T-cell (primary cell): Measurements from ENCODE around the gene OCIAD2. TPM values are rescaled to one million over a fixed set of nuclear protein-coding genes. Genes with fewer than 3 reads are reported as not detected.

Source experiments
- ATAC-seq, 4 experiments: fragments of 200-7000 bp in 3 of 4; fragments of 150-1000 bp in 1 of 4; cut with Tn5 transposase; replicated peaks in 1 of 4; 1 replicate in 3 of 4; 2 replicates in 1 of 4; pipeline ENCODE4 v1.10.0; 2021; ENCODE audit warnings: moderate library complexity in 3 of 4, mild to moderate bottlenecking in 2 of 4, moderate number of reproducible peaks in 1 of 4
- CTCF ChIA-PET, 2 donors: fragments of 300-600 bp; sonication (Branson Sonifier 250); formaldehyde crosslinking; loops; one replicate each; lab custom pipeline; 2022; ENCODE audit warnings: antibody characterized with exemption in 2 of 2; lab: Charles Lee
- POLR2A ChIA-PET, 2 donors: fragments of 300-600 bp; sonication (Branson Sonifier 250); formaldehyde crosslinking; loops; one replicate each; lab custom pipeline; 2022; ENCODE audit warnings: antibody characterized with exemption in 2 of 2; lab: Charles Lee
- DNase-seq, 35 experiments: peaks; one replicate each; pipeline versions ENCODE4 v3.0.0 to v3.0.0-alpha.2; 2013 to 2023
- H3K27ac ChIP-seq: one replicate; pipeline ENCODE4 v1.5.1; 2013; ENCODE audit warnings: low read length
- H3K27me3 ChIP-seq, 2 experiments: replicated peaks in 1 of 2; 1 replicate in 1 of 2; 2 replicates in 1 of 2; pipeline versions ENCODE4 v1.6.1 to v1.7.0; 2013; ENCODE audit warnings: low read length in 1 of 2, mixed read lengths in 1 of 2; ENCODE audit not compliant: control insufficient read depth in 2 of 2, insufficient read depth in 2 of 2; ENCODE audit errors: extremely low read depth in 1 of 2
- H3K36me3 ChIP-seq, 2 donors: 1 replicate in 1 of 2; 2 replicates in 1 of 2; pipeline versions ENCODE4 v1.6.1 to v1.7.0; 2013; ENCODE audit warnings: low read length in 1 of 2; ENCODE audit not compliant: control insufficient read depth in 2 of 2, insufficient read depth in 1 of 2; ENCODE audit errors: extremely low read depth in 1 of 2
- H3K4me1 ChIP-seq, 2 experiments: 1 replicate in 1 of 2; 2 replicates in 1 of 2; pipeline versions ENCODE4 v1.6.1 to v1.7.0; 2013; ENCODE audit warnings: low read length in 2 of 2, mixed read lengths in 1 of 2; ENCODE audit not compliant: insufficient read depth in 2 of 2, control insufficient read depth in 1 of 2; ENCODE audit errors: extremely low read depth in 1 of 2
- H3K4me3 ChIP-seq, 2 donors: 1 replicate in 1 of 2; 2 replicates in 1 of 2; pipeline versions ENCODE4 v1.5.1 to v1.7.0; 2013; ENCODE audit warnings: mild to moderate bottlenecking in 2 of 2, low read length in 1 of 2, moderate library complexity in 1 of 2; ENCODE audit not compliant: control insufficient read depth in 1 of 2; ENCODE audit errors: extremely low read depth in 1 of 2
- H3K9me3 ChIP-seq: 2 replicates; pipeline ENCODE4 v1.7.0; 2013
- H3K27ac Mint-ChIP-seq, 2 donors: one replicate each; pipeline ENCODE4 v1.8.0; 2020 to 2021; ENCODE audit warnings: mild to moderate bottlenecking in 2 of 2, mixed read lengths in 2 of 2
- H3K27me3 Mint-ChIP-seq, 2 donors: one replicate each; pipeline ENCODE4 v1.8.0; 2021 to 2022; ENCODE audit warnings: mixed read lengths in 2 of 2
- H3K36me3 Mint-ChIP-seq: one replicate; pipeline ENCODE4 v1.8.0; 2021; ENCODE audit warnings: mixed read lengths
- H3K4me1 Mint-ChIP-seq, 3 donors: one replicate each; pipeline ENCODE4 v1.8.0; 2020 to 2022; ENCODE audit warnings: mixed read lengths in 3 of 3, mild to moderate bottlenecking in 1 of 3
- H3K4me3 Mint-ChIP-seq, 3 donors: one replicate each; pipeline ENCODE4 v1.8.0; 2020 to 2022; ENCODE audit warnings: mild to moderate bottlenecking in 3 of 3, mixed read lengths in 3 of 3, moderate library complexity in 3 of 3
- H3K9me3 Mint-ChIP-seq, 3 donors: one replicate each; pipeline ENCODE4 v1.8.0; 2020 to 2022; ENCODE audit warnings: mixed read lengths in 3 of 3
- WGBS: methylation state at CpG from one replicate; pipeline ENCODE4 v1.1.5; 2013; ENCODE audit warnings: missing lambda C conversion rate; ENCODE audit not compliant: insufficient coverage; 5-methylcytosine and 5-hydroxymethylcytosine counted together
- total RNA-seq, 35 experiments: library from RNA in 6 of 35; stranded (reverse) in 6 of 35; fragments of 120-200 nt in 1 of 35; gene quantifications; one replicate each; pipeline versions ENCODE4 v1.2.1 to v1.2.4 and lab custom pipeline; 2013 to 2026

Gene OCIAD2
- total RNA-seq, 5 donors from 2014 or later (not counting 1 experiment from before 2014, with no cell fraction given) = 54.0 to 150 (median 113) TPM

DNA sequence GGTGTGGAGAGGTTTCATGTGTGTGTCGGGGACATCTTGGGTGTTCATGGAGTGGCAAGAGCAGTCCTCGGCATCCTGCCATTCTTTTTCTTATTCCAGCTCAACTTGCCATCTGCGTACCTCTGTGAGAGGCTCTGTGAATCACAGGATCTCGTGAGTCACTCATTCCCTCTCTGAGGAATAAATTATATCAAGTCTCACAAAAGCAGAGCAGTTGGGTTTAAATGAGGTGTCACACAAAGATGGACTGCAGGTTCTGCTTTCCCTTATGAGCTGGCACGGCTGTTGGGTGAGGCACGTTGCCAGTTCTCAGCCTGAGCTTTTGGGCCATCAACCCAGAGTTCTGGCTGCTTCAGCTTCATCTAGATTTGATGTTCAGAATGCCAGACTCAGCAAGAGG, 6.8 kb upstream of the OCIAD2 start:
- WGBS = 66% methylated on average over 2 of the region's 6 CpGs
- CTCF ChIA-PET = no interaction called here

DNA sequence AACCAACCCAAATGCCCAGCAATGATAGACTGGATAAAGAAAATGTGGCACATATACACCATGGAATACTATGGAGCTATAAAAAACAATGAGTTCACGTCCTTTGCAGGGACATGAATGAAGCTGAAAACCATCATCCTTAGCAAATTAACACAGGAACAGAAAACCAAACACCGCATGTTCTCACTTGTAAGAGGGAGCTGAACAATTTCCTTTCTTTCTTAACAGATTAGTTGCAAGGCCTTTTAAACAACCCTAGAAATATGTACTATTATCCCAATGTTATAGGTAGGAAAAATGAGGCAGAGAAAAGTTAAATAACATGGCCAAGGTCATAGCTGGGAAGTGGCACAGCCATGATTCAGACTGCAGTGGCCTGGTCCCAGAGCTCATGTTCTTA, 5.8 kb upstream of the OCIAD2 start:
- no peak overlapping the region for H3K27ac Mint-ChIP-seq
- ATAC-seq = no peak
- no peaks in the 10 kb centered on the region for H3K9me3 Mint-ChIP-seq
- H3K27me3 Mint-ChIP-seq = no peaks in the 10 kb centered on the region
- H3K4me3 ChIP-seq = no peak overlapping the region
- H3K9me3 ChIP-seq = no peaks in the 10 kb centered on the region
- H3K27ac ChIP-seq = no peak overlapping the region
- H3K4me1 ChIP-seq = peaks cover 2 to 3% of the 10 kb centered on the region in 2 experiments
- H3K4me1 Mint-ChIP-seq = peaks cover 7 to 15% (median 12%) of the 10 kb centered on the region in 3 donors
- H3K27me3 ChIP-seq = no peaks in the 10 kb centered on the region
- ChIA-PET CTCF (no interaction called here), POLR2A (interaction anchor here in 1 of 2 donors (0.9 kb wide), 1 partner anchor 33 kb away, joined by 3 read pairs; no protein-coding TSS in a partner anchor)
- no peak for DNase-seq
- no peak overlapping the region for H3K4me3 Mint-ChIP-seq
- WGBS = no CpG with 5 or more reads among the region's 2 CpGs
- no peaks in the 10 kb centered on the region for H3K36me3 Mint-ChIP-seq
- H3K36me3 ChIP-seq = no peaks in the 10 kb centered on the region

More for the DNA sequence above, 6.8 kb upstream of the OCIAD2 start:
- H3K27ac Mint-ChIP-seq = no peak overlapping the region
- Histone ChIP-seq H3K4me1 (peaks cover 0 to 3% of the 10 kb centered on the region in 2 experiments), H3K36me3 (no peaks in the 10 kb centered on the region), H3K4me3 (no peak overlapping the region), H3K27me3 (no peaks in the 10 kb centered on the region), H3K27ac (no peak overlapping the region), H3K9me3 (no peaks in the 10 kb centered on the region)
- no peaks in the 10 kb centered on the region for H3K27me3 Mint-ChIP-seq
- no peak overlapping the region for H3K4me3 Mint-ChIP-seq
- DNase-seq (no peak), ATAC-seq (no peak)
- peaks cover 6 to 11% (median 10%) of the 10 kb centered on the region in 3 donors for H3K4me1 Mint-ChIP-seq
- no peaks in the 10 kb centered on the region for H3K9me3 Mint-ChIP-seq
- POLR2A ChIA-PET = no interaction called here
- H3K36me3 Mint-ChIP-seq = no peaks in the 10 kb centered on the region

- DNase-seq (no peak), ATAC-seq (no peak)
- CTCF ChIA-PET = interaction anchor here in 1 of 2 donors (0.8 kb wide), 1 partner anchor 172 kb away, joined by 3 read pairs; no protein-coding TSS in a partner anchor
- Mint-ChIP-seq H3K9me3 (no peaks in the 10 kb centered on the region), H3K27ac (no peak overlapping the region), H3K4me3 (no peak overlapping the region), H3K36me3 (no peaks in the 10 kb centered on the region), H3K27me3 (no peaks in the 10 kb centered on the region), H3K4me1 (peaks cover 21 to 26% (median 25%) of the 10 kb centered on the region in 3 donors)
- Histone ChIP-seq H3K36me3 (no peaks in the 10 kb centered on the region), H3K27ac (no peak overlapping the region), H3K9me3 (no peaks in the 10 kb centered on the region), H3K4me3 (no peak overlapping the region), H3K4me1 (peaks cover 0 to 17% of the 10 kb centered on the region in 2 experiments), H3K27me3 (no peaks in the 10 kb centered on the region)
- POLR2A ChIA-PET = no interaction called here
Observed at GRCh38 chr4:48910511-48910910, 3.9 kb upstream of the OCIAD2 start.

DNA sequence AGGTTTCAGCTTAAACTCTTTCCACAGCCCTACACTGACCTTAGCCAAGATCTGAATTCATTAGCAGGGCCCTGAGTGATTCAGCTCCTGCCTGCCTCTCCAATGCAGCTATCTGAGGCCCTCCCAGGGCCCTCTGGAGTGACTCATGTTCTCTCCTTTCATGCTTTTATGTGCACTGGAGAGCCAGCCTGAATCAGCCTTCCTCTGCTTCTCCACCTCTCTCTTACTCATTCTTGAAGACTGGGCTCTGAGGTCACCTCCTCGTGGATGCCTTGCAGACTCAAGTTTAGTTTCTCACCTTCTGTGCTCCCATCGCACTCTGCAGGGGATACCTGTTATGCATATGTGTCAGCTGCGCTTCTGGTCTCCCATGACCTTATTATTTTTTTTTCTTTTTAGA, 3.1 kb upstream of the OCIAD2 start:
- ChIA-PET POLR2A (no interaction called here), CTCF (interaction anchor here in 1 of 2 donors (0.6 kb wide), 1 partner anchor 13 kb away, joined by 3 read pairs; no protein-coding TSS in a partner anchor)
- no peak overlapping the region for H3K4me3 ChIP-seq
- no peaks in the 10 kb centered on the region for H3K9me3 ChIP-seq
- no peak overlapping the region for H3K4me3 Mint-ChIP-seq
- peaks cover 29 to 34% (median 33%) of the 10 kb centered on the region in 3 donors for H3K4me1 Mint-ChIP-seq
- no peaks in the 10 kb centered on the region for H3K9me3 Mint-ChIP-seq
- peak in 3 of 4 experiments; percentile 32 to 55 (median 40) for ATAC-seq
- no peak overlapping the region for H3K27ac ChIP-seq
- H3K4me1 ChIP-seq = peaks cover 4 to 24% of the 10 kb centered on the region in 2 experiments
- peaks cover 6% of the 10 kb centered on the region for H3K36me3 Mint-ChIP-seq
- no peaks in the 10 kb centered on the region for H3K36me3 ChIP-seq
- DNase-seq = peak in 1 of 35 experiments; percentile 18
- 0% methylated on average over 1 of the region's 3 CpGs for WGBS
- H3K27ac Mint-ChIP-seq = peak overlapping the region; percentile 17 to 78
- H3K27me3 ChIP-seq = no peaks in the 10 kb centered on the region
- no peaks in the 10 kb centered on the region for H3K27me3 Mint-ChIP-seq

DNA sequence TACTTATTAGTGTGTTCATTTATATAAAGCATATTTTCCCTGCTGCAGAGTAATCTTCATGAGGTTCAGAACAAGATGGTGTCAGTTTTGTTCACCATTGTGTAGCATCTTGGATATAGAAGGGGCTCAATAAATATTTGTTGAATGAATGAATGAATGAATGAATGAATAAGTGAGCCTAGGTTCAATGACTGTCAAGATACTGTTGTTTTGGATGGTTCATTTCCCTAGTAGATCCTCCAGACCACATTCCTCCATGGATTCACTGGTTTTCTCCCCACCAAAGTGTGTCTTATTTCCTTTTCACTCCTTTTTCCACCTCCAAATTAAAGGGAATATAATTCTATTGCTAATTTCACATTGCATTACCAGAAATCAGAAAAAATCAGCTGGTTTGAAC, 2.1 kb upstream of the OCIAD2 start:
- peak overlapping the region; percentile 55 to 63 for H3K27ac Mint-ChIP-seq
- ChIA-PET CTCF (no interaction called here), POLR2A (no interaction called here)
- H3K4me1 Mint-ChIP-seq = peaks cover 34 to 41% (median 38%) of the 10 kb centered on the region in 3 donors
- Histone ChIP-seq H3K27ac (no peak overlapping the region), H3K4me1 (peaks cover 10 to 32% of the 10 kb centered on the region in 2 experiments), H3K4me3 (no peak overlapping the region), H3K36me3 (no peaks in the 10 kb centered on the region), H3K27me3 (no peaks in the 10 kb centered on the region), H3K9me3 (no peaks in the 10 kb centered on the region)
- DNase-seq (no peak), ATAC-seq (no peak)
- no peak overlapping the region for H3K4me3 Mint-ChIP-seq
- no peaks in the 10 kb centered on the region for H3K27me3 Mint-ChIP-seq
- H3K36me3 Mint-ChIP-seq = peaks cover 11% of the 10 kb centered on the region
- no peaks in the 10 kb centered on the region for H3K9me3 Mint-ChIP-seq

GRCh38 chr4:48907706-48908477, 1.3 kb upstream of the OCIAD2 start:
- H3K27ac Mint-ChIP-seq = peak overlapping the region; percentile 63 to 95
- peaks cover 16% of the 10 kb centered on the region for H3K36me3 Mint-ChIP-seq
- H3K4me1 Mint-ChIP-seq = peaks cover 39 to 44% (median 40%) of the 10 kb centered on the region in 3 donors
- Histone ChIP-seq H3K27me3 (no peaks in the 10 kb centered on the region), H3K27ac (no peak overlapping the region), H3K36me3 (peaks cover 0 to 6% of the 10 kb centered on the region in 2 donors), H3K4me1 (peaks cover 14 to 34% of the 10 kb centered on the region in 2 experiments), H3K4me3 (no peak overlapping the region), H3K9me3 (no peaks in the 10 kb centered on the region)
- no peaks in the 10 kb centered on the region for H3K9me3 Mint-ChIP-seq
- peak overlapping the region in 2 of 3 donors; percentile 14 to 46 for H3K4me3 Mint-ChIP-seq
- ATAC-seq = no peak
- no peak for DNase-seq
- ChIA-PET CTCF (interaction anchor here (0.6 kb wide), 3 partner anchors 66 to 231 kb away, joined by 3 to 4 read pairs (median 3); no protein-coding TSS in a partner anchor), POLR2A (no interaction called here)
- no peaks in the 10 kb centered on the region for H3K27me3 Mint-ChIP-seq
- WGBS = 88% methylated on average over 2 of the region's 7 CpGs
